Bronchial epithelial cell (primary cell): ENCODE data around the gene PPP6R2. TPM values are rescaled to one million over a fixed set of nuclear protein-coding genes. Genes with fewer than 3 reads are reported as not detected.

Experiments
- DNase-seq: peaks from one replicate; pipeline ENCODE4 v3.0.0-alpha.2; 2010; ENCODE audit warnings: low read depth
- FAIRE-seq: peaks from 2 replicates; lab custom pipeline; 2011; peaks lifted over from hg19 to GRCh38; lab: Jason Lieb, UNC
- H3K27me3 ChIP-seq: 2 replicates; pipeline ENCODE4 v1.5.1; 2011; ENCODE audit warnings: low read length; ENCODE audit not compliant: control insufficient read depth, insufficient read depth
- H3K36me3 ChIP-seq: 2 replicates; pipeline ENCODE4 v1.5.1; 2011; ENCODE audit warnings: low read length; ENCODE audit not compliant: control insufficient read depth, insufficient read depth
- H3K4me3 ChIP-seq: 2 replicates; pipeline ENCODE4 v1.5.1; 2011; ENCODE audit warnings: mild to moderate bottlenecking, low read depth, low read length, control low read depth
- total RNA-seq: library from RNA; depleted of rRNA; stranded (reverse); fragments of >200 nt; gene quantifications from 2 replicates; pipeline ENCODE4 v1.2.1, GENCODE V29; 2014
- TF ChIP-seq, protein P1 (sequence below): IDR thresholded peaks from 2 replicates; pipeline ENCODE4 v1.5.1; 2011; ENCODE audit warnings: mild to moderate bottlenecking, moderate library complexity, low read length, control low read depth, inconsistent platforms; ENCODE audit not compliant: insufficient read depth, severe bottlenecking

Gene PPP6R2
- total RNA-seq, 1 donor from 2014 or later = 50.5 TPM

DNA sequence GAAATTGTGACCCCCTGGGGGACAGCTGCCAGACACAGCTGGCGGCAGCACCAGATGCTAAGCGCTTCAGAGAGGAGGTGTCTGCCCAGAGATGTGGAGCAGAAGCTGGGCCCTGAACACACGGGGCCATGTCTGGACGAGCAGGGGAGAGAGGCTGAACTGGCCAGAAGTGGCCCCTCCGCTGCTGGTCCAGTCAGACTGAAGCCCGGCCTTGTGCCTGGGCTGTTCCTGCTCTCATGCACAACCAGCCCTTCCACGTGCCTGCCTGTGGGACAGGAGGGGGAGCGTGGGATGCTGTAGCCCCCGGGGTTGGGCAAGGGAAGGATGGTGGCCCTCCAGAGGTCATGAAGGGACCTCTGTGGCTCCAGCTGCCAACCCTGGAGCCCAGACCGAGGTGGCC lies 140.0 kb downstream of the PPP6R2 start:
- peaks cover 6% of the 10 kb centered on the region for H3K36me3 ChIP-seq
- DNase-seq = no peak
- H3K4me3 ChIP-seq = no peak overlapping the region
- TF ChIP-seq, protein P1, sequence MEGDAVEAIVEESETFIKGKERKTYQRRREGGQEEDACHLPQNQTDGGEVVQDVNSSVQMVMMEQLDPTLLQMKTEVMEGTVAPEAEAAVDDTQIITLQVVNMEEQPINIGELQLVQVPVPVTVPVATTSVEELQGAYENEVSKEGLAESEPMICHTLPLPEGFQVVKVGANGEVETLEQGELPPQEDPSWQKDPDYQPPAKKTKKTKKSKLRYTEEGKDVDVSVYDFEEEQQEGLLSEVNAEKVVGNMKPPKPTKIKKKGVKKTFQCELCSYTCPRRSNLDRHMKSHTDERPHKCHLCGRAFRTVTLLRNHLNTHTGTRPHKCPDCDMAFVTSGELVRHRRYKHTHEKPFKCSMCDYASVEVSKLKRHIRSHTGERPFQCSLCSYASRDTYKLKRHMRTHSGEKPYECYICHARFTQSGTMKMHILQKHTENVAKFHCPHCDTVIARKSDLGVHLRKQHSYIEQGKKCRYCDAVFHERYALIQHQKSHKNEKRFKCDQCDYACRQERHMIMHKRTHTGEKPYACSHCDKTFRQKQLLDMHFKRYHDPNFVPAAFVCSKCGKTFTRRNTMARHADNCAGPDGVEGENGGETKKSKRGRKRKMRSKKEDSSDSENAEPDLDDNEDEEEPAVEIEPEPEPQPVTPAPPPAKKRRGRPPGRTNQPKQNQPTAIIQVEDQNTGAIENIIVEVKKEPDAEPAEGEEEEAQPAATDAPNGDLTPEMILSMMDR = no peak
- no peak for FAIRE-seq
- peaks cover 4% of the 10 kb centered on the region for H3K27me3 ChIP-seq

DNA sequence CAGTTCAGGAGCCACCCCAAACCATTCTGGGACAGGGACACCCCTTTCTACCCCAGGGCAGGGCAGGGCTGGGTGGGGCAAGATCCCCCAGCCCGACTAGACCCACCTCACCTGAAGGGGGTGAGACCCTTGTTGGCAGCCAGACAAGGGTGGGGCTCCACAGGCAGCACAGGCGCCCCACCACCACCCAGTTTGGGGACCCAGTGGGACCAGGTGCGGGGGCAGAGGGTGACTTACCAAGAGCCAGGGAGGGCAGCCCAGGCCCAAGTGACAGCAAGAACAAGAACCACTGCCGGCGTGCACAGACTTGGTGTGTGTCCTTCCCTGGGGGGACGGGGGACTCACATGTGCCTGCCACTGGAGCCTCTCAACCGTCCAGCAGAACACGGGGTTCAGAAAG lies 140.4 kb downstream of the PPP6R2 start:
- no peak overlapping the region for H3K4me3 ChIP-seq
- FAIRE-seq = no peak
- peaks cover 4% of the 10 kb centered on the region for H3K27me3 ChIP-seq
- TF ChIP-seq, protein P1 = no peak
- no peak for DNase-seq
- peaks cover 6% of the 10 kb centered on the region for H3K36me3 ChIP-seq

DNA sequence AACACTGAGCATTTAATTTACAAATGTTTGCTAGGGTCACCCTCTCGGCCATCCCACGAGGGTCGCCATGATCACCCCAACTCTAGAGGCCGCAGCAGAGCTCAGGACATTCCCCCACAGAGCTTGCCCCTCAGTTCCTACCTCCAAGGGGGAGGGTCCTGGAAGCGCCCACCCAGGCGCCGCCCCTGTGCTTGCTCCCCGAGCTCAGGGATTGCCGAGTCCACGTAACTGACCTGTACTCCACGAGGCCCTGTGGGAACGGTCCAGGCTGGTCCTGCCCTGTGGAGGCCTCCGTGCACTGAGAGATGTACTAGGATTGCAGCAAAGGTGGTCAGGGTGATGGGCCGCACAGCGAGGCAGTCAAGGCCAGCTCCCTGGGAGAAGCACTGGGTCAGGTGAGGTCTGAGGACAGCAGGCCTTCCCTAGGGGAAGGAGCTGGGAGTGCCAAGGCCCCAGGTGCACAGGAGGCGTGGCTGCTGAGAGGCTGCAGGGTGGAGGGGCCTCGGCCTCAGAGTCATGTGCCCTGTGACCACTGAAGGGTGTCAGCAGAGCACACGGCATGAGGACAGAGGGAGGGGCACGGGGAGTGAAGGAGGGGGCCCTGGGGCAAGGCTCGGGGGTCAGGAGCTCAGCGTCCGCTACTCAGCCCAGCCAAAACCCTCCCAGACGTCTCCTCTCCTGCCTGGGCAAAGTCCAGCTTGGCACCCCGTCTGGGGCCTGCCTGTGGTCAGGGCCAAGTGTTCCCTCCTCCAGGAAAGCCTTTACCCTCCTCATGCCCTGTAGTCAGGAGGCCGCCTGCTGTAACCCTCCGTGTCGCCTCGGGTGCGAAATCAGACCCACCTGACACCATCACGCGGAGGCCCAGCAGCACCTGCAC lies 141.1 kb downstream of the PPP6R2 start:
- Histone ChIP-seq H3K27me3 (peaks cover 4% of the 10 kb centered on the region), H3K4me3 (no peak overlapping the region), H3K36me3 (peaks cover 6% of the 10 kb centered on the region)
- DNase-seq (no peak), FAIRE-seq (no peak)
- TF ChIP-seq, protein P1 = no peak

DNA sequence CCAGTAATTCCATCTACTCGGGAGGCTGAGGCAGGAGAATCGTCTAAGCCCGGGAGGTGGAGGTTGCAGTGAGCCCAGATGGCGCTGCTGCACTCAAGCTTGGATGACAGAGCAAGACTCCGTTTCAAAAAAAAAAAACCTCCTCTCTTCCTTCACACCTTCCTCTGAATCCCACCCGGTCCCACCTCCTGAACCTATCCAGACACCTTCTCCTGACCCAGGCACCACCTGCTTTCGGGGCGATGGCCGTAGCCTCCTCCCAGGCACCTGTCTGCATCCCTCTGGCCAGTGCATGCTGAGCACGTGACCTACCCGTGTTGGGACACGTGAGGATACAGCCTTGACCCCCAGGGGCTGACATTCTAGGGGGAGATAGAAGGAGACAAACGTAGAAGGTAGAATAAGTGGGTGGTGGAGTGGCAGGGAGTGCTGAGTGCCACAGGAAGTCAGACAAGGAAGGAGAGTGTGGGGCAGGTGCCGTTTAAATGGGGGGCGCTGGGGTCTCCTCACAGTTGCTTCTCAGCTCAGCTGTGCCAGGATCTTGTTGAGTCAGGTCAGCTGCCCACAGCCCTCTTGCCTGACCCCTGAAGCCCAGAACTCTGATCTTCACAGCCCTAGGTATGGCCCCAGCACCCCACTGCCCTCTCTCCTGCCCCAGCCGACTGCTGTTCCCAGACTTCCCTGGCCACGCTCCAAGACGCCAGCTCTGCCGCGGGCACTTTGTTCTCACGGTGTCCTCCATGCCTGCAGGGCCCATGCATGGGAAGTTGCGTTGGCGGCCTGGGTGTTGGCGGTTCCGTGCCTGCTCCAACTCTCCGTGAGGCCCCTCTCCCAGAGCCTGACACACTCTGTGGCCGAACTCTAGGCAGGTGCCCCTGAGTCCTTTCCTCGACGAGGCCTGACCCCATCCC lies 142.3 kb downstream of the PPP6R2 start:
- no peak for DNase-seq
- FAIRE-seq = no peak
- Histone ChIP-seq H3K27me3 (peaks cover 4% of the 10 kb centered on the region), H3K4me3 (no peak overlapping the region), H3K36me3 (peaks cover 6% of the 10 kb centered on the region)
- TF ChIP-seq, protein P1 = peak; percentile 13

DNA sequence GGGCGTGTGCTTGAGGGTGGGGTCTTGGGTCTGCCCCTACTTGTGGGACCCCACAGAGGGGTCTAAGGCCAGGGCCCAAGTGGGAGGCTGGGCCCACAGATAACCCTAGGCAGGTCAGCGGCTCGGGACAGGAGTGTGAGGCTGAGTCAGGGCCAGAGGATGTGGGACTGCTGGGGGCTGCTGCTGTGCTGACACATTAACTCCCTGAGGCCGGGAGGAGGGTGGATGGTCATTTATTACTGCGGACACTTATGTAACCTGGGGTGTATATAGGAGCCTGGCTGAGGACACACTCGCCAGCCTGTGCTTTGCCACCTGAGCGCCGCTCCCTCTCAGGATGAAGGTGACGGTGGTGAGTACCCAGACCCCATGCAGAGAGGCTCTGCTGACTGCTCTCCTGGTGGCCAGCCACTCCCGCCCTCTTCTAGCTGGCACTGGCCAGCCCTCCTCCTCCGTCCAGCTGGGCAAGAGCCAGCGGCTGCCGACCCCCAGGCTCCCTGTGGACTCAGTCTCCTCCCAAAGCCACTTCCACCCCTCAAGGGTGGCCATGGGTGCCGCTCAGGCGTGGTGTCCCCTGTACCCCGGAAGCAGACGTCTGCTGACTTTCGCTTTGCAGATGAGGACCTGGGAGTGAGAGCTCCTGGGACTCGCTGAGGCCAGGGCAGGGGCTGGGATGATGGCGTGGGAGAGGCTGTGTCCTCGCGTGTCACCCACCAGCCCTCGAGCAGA lies 143.6 kb downstream of the PPP6R2 start, which contains the start of gene MIOX:
Gene MIOX (plus strand): TSS at position 299 of the 729 bp plus-strand sequence. CDS start 39 bp downstream, at position 338.
- H3K4me3 ChIP-seq = no peak within 1 kb of the TSS
- FAIRE-seq (no peak), DNase-seq (no peak)
- peaks cover 4% of the 10 kb centered on the region for H3K27me3 ChIP-seq
- TF ChIP-seq, protein P1 = no peak
- H3K36me3 ChIP-seq = peaks cover 6% of the 10 kb centered on the region
